ENCODE results near the gene PSTK.

Gene PSTK, protein sequence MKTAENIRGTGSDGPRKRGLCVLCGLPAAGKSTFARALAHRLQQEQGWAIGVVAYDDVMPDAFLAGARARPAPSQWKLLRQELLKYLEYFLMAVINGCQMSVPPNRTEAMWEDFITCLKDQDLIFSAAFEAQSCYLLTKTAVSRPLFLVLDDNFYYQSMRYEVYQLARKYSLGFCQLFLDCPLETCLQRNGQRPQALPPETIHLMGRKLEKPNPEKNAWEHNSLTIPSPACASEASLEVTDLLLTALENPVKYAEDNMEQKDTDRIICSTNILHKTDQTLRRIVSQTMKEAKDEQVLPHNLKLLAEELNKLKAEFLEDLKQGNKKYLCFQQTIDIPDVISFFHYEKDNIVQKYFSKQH

GRCh38 chr10:122980209-122981065 lies at the start of gene PSTK:
TSS of gene PSTK (plus strand) at chr10:122980401. CDS start at chr10:122980480, 79 bp downstream.
- DNase-seq (ENCODE audit: low spot score): peak; percentile 95

- DNase-seq (ENCODE audit: low spot score): peak; percentile 66
Measured at GRCh38 chr10:122931088-122931906, 48.9 kb upstream of the PSTK start.

GRCh38 chr10:122939133-122939855 lies 40.9 kb upstream of the PSTK start:
- no peak for DNase-seq (ENCODE audit: low spot score)

GRCh38 chr10:122939856-122940543 lies 40.2 kb upstream of the PSTK start:
- DNase-seq (ENCODE audit: low spot score): no peak

GRCh38 chr10:122949296-122949695 lies 30.9 kb upstream of the PSTK start:
- DNase-seq (ENCODE audit: low spot score): no peak

- peak; percentile 98 for DNase-seq (ENCODE audit: low spot score)
Measured at GRCh38 chr10:122953902-122954730, 26.1 kb upstream of the PSTK start, which contains the start of gene C10orf88. TSS of gene C10orf88 (minus strand) at chr10:122954227. CDS start at chr10:122954178, 49 bp downstream.

- DNase-seq (ENCODE audit: low spot score): no peak
Measured at GRCh38 chr10:122954731-122955050, 25.5 kb upstream of the PSTK start.

GRCh38 chr10:122955892-122956291 lies 24.3 kb upstream of the PSTK start:
- DNase-seq (ENCODE audit: low spot score): no peak

GRCh38 chr10:122957474-122957873 lies 22.7 kb upstream of the PSTK start:
- no peak for DNase-seq (ENCODE audit: low spot score)

GRCh38 chr10:122962405-122962804 lies 17.8 kb upstream of the PSTK start:
- no peak for DNase-seq (ENCODE audit: low spot score)

- no peak for DNase-seq (ENCODE audit: low spot score)
Measured at GRCh38 chr10:122966879-122967278, 13.3 kb upstream of the PSTK start.

DNA sequence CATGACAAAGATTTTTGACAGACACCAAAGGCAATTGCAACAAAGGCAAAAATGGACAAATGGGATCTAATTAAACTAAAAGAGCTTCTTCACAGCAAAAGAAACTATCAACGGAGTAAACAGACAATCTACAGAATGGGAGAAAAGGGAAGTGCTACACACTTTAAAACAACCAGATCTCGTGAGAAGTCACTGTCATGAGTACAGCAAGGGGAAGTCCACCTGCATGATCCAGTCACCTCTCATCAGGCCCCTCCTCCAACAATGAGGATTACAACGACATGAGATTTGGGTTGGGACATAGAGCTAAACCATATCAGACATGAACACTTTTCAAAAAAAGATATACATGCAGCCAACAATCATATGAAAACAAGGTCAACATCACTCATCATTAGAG lies 11.5 kb upstream of the PSTK start:
- DNase-seq (ENCODE audit: low spot score): no peak

GRCh38 chr10:122974023-122974422 lies 6.2 kb upstream of the PSTK start:
- DNase-seq (ENCODE audit: low spot score): no peak

DNA sequence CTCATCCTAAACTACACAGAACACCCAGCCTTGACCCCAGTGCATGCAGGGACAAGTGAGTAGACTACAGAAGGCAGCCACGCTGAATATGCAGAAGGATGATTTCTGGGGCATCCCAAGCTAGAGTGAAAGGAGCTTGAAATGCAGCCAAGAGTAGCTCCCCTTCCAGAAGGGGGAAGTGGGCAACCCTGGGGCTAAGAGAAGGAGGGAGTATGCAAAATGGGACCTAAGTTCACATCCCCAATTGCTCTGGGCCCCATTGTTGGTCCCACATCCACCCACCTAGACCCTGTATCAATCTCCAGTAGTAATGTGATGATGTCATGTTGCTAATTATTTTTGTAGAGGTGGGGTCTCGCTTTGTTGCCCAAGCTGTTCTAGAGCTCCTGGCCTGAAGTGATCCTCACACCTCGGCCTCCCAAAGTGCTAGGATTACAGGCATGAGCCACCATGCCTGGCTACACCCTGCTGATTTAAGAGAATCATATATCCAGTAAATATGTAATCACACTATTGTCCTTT lies 5.6 kb upstream of the PSTK start:
- DNase-seq (ENCODE audit: low spot score): no peak

- DNase-seq (ENCODE audit: low spot score): peak; percentile 23
Measured at GRCh38 chr10:122981066-122981464, 864 bp downstream of the PSTK start.

- DNase-seq (ENCODE audit: low spot score): no peak
Measured at GRCh38 chr10:122983898-122984297, 3.7 kb downstream of the PSTK start.

DNA sequence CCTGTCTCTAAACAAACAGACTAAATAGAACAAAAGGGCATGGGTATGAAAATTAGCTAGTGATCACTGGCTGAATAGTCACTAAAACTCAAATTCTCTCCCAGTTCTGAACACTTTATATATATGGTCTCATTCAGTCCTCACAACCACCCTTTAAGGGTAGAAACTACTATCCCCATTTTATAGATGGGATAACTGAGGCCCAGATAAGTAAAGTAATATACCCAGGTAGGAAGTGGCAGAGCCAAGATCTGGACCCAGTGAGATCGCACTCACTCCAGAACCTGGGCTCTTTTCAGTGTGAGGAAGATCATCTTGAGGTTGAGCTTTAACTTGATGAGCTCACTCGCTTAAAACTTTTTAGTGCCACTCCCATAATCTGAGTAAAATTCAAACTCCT lies 4.5 kb downstream of the PSTK start:
- DNase-seq (ENCODE audit: low spot score): no peak

GRCh38 chr10:122986335-122986734 lies 6.1 kb downstream of the PSTK start:
- DNase-seq (ENCODE audit: low spot score): no peak

DNA sequence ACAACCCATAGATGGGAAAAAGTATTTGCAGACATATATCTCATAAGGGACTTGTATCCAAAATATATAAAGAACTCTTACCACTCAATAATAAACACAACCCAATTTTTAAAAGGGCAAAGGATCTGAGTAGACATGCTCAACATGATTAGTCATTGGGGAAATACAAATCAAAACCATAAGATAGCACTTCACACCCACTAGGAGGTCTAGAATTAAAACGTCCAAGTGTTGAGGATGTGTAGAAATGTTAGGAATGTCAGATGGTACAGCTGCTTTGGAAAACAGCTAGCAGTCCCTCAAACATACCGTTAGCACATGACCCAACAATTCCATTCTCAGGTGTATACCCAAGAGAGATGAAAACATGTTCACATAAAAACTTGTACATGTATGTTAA lies 8.3 kb downstream of the PSTK start:
- no peak for DNase-seq (ENCODE audit: low spot score)

- DNase-seq (ENCODE audit: low spot score): no peak
Measured at GRCh38 chr10:122990278-122990677, 10.1 kb downstream of the PSTK start.
